Esophagus muscularis mucosa (tissue), 4 donors: ENCODE data around the gene CELF3. TPM values are rescaled to one million over a fixed set of nuclear protein-coding genes. Genes with fewer than 3 reads are reported as not detected.

Experiments
- DNase-seq: peaks from one replicate; pipeline ENCODE4 v3.0.0-alpha.2; 2017; ENCODE audit errors: extremely low spot score
- H3K27ac ChIP-seq, 4 donors: fragments of 200-600 bp; sonication (generic); replicated peaks in 1 of 4; 1 replicate in 3 of 4; 2 replicates in 1 of 4; pipeline ENCODE4 v1.5.1; 2016 to 2019; ENCODE audit warnings: mild to moderate bottlenecking in 1 of 4
- H3K27me3 ChIP-seq, 4 donors: fragments of 200-600 bp; sonication (generic); one replicate each; pipeline versions ENCODE4 v1.5.1 to v1.6.0; 2016 to 2019
- H3K36me3 ChIP-seq, 4 donors: fragments of 200-600 bp; sonication (generic); one replicate each; pipeline ENCODE4 v1.5.1; 2016 to 2019
- H3K4me1 ChIP-seq, 4 donors: fragments of 200-600 bp; sonication (generic); one replicate each; pipeline ENCODE4 v1.5.1; 2016 to 2019
- H3K4me3 ChIP-seq, 4 donors: fragments of 200-600 bp; sonication (generic); 1 replicate in 2 of 4; 2 replicates in 2 of 4; pipeline ENCODE4 v1.5.1; 2016 to 2019; ENCODE audit warnings: mild to moderate bottlenecking in 4 of 4, moderate library complexity in 1 of 4
- H3K9me3 ChIP-seq, 4 donors: fragments of 200-600 bp; sonication (generic); 1 replicate in 3 of 4; 2 replicates in 1 of 4; pipeline ENCODE4 v1.5.1; 2016 to 2019
- CTCF ChIP-seq, 3 experiments: fragments of 200-600 bp in 2 of 3; fragments of 450-650 bp in 1 of 3; sonication (generic) in 2 of 3; IDR thresholded peaks; one replicate each; pipeline ENCODE4 v1.5.1; 2017 to 2019; ENCODE audit warnings: antibody characterized with exemption in 3 of 3, mild to moderate bottlenecking in 2 of 3, moderate library complexity in 1 of 3
- EP300 ChIP-seq: sonication (generic); formaldehyde crosslinking; IDR thresholded peaks from one replicate; pipeline ENCODE4 v1.6.1; 2017; ENCODE audit warnings: antibody characterized with exemption
- POLR2A ChIP-seq: fragments of 450-650 bp; IDR thresholded peaks from one replicate; pipeline ENCODE4 v1.6.1; 2017; ENCODE audit warnings: antibody characterized with exemption, moderate library complexity, mild to moderate bottlenecking, low read depth
- POLR2AphosphoS5 ChIP-seq, 2 donors: sonication (generic); formaldehyde crosslinking; IDR thresholded peaks; one replicate each; pipeline ENCODE4 v1.6.1; 2017; ENCODE audit warnings: antibody characterized with exemption in 2 of 2
- WGBS: methylation state at CpG from one replicate; pipeline ENCODE4 v1.1.5; 2018; 5-methylcytosine and 5-hydroxymethylcytosine counted together
- intact Hi-C: fragments of 100-400 bp; cut with DNase I; formaldehyde crosslinking; loops from one replicate; pipeline ENCODE4 v1.15.1; 2023
- total RNA-seq, 4 donors: library from RNA; depleted of rRNA; stranded (reverse); fragments of >200 nt; gene quantifications; one replicate each; pipeline versions ENCODE4 v1.1.0 to v1.2.1, GENCODE V29; 2016

CELF3 gene
- total RNA-seq, 4 donors from 2014 or later = 0.23 to 1.0 (median 0.58) TPM

GRCh38 chr1:151713044-151713443 is 3.6 kb downstream of the CELF3 start:
- 80% methylated on average over 1 of the region's 2 CpGs for WGBS

GRCh38 chr1:151711951-151712350 is 4.7 kb downstream of the CELF3 start:
- no peak for TF ChIP-seq EP300
- TF ChIP-seq CTCF (IDR thresholded peaks at IDR 0.05) = no peak
- TF ChIP-seq POLR2A = no peak
- peaks cover 6 to 12% (median 9%) of the 10 kb centered on the region in 4 donors for H3K4me1 ChIP-seq
- no peak overlapping the region for H3K27ac ChIP-seq
- WGBS = 71% methylated on average over 10 of the region's 10 CpGs
- DNase-seq = no peak
- no peaks in the 10 kb centered on the region for H3K9me3 ChIP-seq
- no peak overlapping the region for H3K4me3 ChIP-seq
- H3K27me3 ChIP-seq = peaks cover 0 to 28% (median 4%) of the 10 kb centered on the region in 4 donors
- no peaks in the 10 kb centered on the region for H3K36me3 ChIP-seq
- intact Hi-C loops = no loop called here

More at GRCh38 chr1:151713044-151713443, 3.6 kb downstream of the CELF3 start:
- TF ChIP-seq POLR2A (no peak), CTCF (IDR thresholded peaks at IDR 0.05) (no peak), EP300 (no peak), POLR2AphosphoS5 (IDR thresholded peaks at IDR 0.05) (no peak)
- H3K9me3 ChIP-seq = no peaks in the 10 kb centered on the region
- H3K4me1 ChIP-seq = peaks cover 15 to 23% (median 18%) of the 10 kb centered on the region in 4 donors
- no peak overlapping the region for H3K4me3 ChIP-seq
- H3K27me3 ChIP-seq = peaks cover 0 to 29% (median 4%) of the 10 kb centered on the region in 4 donors
- no peaks in the 10 kb centered on the region for H3K36me3 ChIP-seq
- no peak overlapping the region for H3K27ac ChIP-seq
- intact Hi-C loops = no loop called here
- DNase-seq = no peak

GRCh38 chr1:151711044-151711800 is 5.4 kb downstream of the CELF3 start:
- TF ChIP-seq CTCF (IDR thresholded peaks at IDR 0.05) (no peak), EP300 (no peak), POLR2AphosphoS5 (IDR thresholded peaks at IDR 0.05) (no peak), POLR2A (no peak)
- DNase-seq = no peak
- intact Hi-C loops = no loop called here

GRCh38 chr1:151710187-151710840 is 6.3 kb downstream of the CELF3 start:
- H3K36me3 ChIP-seq = no peaks in the 10 kb centered on the region
- no peak for DNase-seq
- peaks cover 0 to 12% (median 0%) of the 10 kb centered on the region in 4 donors for H3K27me3 ChIP-seq
- no peak overlapping the region for H3K27ac ChIP-seq
- no peaks in the 10 kb centered on the region for H3K4me1 ChIP-seq
- H3K4me3 ChIP-seq = no peak overlapping the region
- H3K9me3 ChIP-seq = no peaks in the 10 kb centered on the region
- WGBS = 47% methylated on average over 15 of the region's 15 CpGs
- intact Hi-C loops = no loop called here
- no peak for TF ChIP-seq EP300
- TF ChIP-seq POLR2AphosphoS5 (IDR thresholded peaks at IDR 0.05) = no peak

More at GRCh38 chr1:151711044-151711800, 5.4 kb downstream of the CELF3 start:
- Histone ChIP-seq H3K36me3 (no peaks in the 10 kb centered on the region), H3K27ac (no peak overlapping the region), H3K4me3 (no peak overlapping the region), H3K9me3 (no peaks in the 10 kb centered on the region), H3K4me1 (peaks cover 0 to 5% (median 1%) of the 10 kb centered on the region in 4 donors), H3K27me3 (peaks cover 0 to 21% (median 2%) of the 10 kb centered on the region in 4 donors)
- WGBS = 83% methylated on average over 17 of the region's 21 CpGs

- no peak for DNase-seq
- Histone ChIP-seq H3K4me3 (no peak overlapping the region), H3K27ac (no peak overlapping the region), H3K4me1 (no peaks in the 10 kb centered on the region), H3K9me3 (no peaks in the 10 kb centered on the region), H3K36me3 (no peaks in the 10 kb centered on the region), H3K27me3 (peaks cover 0 to 8% (median 0%) of the 10 kb centered on the region in 4 donors)
- 86% methylated on average over 6 of the region's 15 CpGs for WGBS
- TF ChIP-seq POLR2A (no peak), EP300 (no peak), POLR2AphosphoS5 (IDR thresholded peaks at IDR 0.05) (no peak), CTCF (IDR thresholded peaks at IDR 0.05) (no peak)
- intact Hi-C loops = no loop called here
Measured at GRCh38 chr1:151708891-151709290, 7.7 kb downstream of the CELF3 start.
